Islet precursor cell (in vitro differentiated cells): ENCODE data around the gene LTBP2.

Experiments
- DNase-seq: peaks from one replicate; pipeline ENCODE4 v3.0.0-alpha.2; 2018

Gene LTBP2

DNA sequence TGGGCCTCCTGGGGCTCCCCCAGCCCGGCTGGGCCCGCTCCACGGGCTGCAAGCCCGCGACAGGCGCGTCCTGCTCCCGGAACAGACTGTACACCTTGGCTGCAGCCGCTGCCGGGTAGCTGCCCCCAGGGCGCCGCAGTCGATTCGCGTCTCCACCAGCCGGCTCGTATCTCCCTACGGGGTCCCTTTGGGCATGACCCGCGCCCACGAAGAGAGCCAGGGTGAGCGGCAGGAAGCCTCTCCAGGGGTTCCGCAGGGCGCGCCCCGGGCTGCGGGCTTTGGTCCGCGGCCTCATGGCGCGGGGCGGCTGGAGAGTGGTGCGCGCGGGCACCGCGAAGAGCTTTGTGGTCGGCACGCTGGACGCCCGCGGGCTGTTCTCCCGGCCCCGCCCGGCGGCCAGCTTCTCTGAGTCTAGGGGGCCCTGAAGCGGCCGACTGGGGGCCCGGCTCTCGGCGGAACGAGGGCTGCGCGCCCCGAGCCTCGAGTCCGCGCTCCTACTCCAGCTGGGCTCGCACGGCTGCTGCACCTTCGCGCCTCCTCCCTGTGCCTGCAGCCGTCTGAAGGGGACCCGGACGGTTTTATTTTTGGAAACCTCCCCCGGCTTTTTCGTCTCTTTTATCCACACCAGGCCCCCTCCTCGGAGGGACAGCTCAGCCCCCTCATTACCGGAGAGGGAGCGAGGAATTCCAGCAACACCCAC, at the start of gene LTBP2:
TSS of gene LTBP2 (minus strand) at position 588 of the 700 bp plus-strand sequence. CDS start at position 295, 293 bp downstream.
- DNase-seq: peak; percentile 66

DNA sequence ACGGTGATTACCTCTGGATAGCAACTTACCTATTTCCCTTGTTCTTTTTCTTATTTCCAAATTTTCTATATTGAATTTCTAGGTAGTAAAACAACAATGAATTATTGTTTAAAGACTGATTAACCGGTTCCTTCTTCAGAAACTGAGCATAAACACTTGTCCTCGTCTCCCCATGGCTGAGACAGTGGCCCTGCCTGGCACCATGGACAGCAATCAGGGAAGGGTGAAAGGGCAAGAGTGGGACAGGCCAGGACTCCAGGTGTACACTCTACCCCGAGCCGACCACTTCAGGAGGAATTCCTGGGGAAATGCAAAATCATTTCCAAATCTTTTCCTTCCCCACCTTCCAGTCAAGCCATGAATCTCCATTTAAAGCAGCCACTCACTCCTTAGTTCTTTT, 48.8 kb upstream of the LTBP2 start:
- no peak for DNase-seq

DNA sequence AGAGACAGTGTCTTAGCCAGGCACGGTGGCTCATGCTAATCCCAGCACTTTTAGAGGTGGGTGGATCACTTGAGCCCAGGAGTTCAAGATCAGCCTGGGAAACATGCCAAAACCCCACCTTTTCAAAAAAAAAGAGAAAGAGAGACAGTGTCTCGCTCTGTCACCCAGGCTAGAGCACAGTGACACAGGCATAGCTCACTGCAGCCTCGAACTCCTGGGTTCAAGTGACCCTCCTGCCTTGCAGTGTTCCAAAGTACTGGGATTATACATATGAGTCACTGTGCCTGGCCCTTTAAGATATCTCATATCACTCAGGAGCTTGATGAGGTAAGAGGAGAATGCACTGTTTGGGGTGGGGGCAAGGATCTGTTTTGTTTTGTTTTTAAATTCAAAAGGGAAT, 48.1 kb upstream of the LTBP2 start:
- DNase-seq: no peak

DNA sequence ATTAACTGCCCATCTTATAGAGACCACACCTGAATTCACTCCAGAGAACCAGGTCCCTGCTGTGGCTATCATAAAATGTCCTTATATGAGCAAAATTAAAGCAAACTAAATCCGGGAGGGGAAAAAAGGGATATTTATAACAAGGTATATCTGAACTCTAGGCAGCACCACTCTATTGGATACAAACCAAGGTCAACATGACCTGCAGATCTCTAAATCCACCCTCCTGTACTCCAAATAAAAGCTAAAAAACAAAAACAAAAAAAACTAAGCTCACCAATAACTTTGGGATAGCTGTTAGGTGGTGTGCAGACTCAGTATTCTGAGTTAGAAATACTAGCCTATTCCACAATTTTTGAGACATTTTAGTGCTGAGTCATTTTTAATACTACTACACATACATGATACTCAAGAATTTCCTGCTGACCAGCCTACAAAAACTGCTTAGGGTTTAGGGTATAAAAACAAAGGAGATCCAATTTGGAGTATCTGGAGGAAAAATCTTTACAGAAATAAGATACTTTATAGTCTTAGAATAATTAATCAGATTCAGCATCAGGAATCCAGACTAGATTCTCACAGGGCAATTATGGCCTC, 46.6 kb upstream of the LTBP2 start:
- DNase-seq: no peak

DNA sequence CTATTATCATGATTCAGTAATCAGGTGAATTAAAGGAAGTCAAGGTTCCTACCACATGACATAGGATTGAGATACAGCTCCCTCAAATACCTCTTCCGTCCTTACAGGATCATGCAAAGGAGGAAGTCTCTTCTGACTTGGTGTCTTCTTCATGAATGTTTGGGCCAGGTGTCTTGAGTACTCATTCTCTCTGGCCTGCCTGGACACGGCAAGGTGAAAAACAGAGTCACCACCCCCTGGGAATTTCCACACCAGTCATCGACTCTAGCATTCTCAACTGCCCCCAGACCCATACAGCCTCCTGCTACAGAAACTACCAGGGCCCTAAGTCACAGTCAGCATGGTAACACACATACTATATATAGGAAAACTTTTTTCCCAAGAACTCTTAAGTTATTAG, 44.9 kb upstream of the LTBP2 start:
- no peak for DNase-seq

DNA sequence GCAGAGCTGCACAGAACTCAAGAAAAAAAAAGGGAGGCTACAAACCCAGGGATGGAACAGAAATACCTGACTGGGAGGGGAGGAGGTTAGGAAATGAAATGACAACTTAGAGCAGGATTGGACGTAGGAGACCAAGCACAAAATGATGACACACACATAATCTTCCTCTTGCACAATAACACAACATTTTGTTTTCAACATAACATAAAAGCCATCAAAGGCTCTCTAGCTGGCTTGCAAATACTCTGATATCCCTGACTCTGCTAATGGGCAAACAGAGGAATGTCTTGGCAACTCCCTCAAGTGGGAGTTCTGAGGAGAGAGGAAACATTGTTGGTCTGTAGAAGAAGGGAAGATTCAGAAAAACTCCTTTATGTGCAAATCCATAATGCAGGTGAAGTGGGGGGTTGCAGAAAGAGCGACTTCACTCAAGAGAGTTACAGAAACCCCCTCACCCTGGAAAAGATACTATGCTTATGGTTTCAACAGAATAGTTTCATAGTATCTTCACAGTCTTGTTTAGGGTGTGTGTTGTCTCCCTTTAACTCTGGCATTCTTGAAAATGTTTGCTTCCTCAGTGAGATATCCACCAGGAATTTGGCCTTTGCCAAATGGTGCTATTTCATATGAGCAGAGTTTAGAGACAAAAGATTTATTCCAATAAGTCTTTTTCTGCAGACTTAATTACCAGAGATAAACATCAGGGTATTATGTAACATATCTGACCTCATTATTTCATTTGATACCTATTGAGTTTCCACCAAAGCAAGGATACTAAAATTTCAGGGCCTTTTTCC, 43.8 kb upstream of the LTBP2 start:
- no peak for DNase-seq

DNA sequence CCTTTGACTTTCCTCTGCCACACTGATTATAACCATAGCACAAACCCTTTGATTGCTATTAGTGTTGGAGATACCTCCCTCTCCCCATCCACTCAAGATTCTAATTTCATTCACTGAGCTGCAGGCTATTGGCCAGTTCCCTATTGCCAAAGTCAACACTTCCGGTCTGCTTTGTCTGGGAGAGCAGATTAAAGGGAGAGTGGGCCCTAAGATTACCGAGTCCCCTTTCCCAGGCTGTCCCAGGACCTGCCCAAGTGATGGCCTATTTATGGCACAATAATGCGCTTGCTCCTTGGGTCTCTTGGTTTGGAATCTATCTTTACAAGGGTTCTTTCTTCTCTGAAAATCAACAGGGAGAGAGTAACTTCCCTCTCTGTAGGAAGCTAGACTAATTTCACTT, 42.9 kb upstream of the LTBP2 start:
- DNase-seq: no peak

DNA sequence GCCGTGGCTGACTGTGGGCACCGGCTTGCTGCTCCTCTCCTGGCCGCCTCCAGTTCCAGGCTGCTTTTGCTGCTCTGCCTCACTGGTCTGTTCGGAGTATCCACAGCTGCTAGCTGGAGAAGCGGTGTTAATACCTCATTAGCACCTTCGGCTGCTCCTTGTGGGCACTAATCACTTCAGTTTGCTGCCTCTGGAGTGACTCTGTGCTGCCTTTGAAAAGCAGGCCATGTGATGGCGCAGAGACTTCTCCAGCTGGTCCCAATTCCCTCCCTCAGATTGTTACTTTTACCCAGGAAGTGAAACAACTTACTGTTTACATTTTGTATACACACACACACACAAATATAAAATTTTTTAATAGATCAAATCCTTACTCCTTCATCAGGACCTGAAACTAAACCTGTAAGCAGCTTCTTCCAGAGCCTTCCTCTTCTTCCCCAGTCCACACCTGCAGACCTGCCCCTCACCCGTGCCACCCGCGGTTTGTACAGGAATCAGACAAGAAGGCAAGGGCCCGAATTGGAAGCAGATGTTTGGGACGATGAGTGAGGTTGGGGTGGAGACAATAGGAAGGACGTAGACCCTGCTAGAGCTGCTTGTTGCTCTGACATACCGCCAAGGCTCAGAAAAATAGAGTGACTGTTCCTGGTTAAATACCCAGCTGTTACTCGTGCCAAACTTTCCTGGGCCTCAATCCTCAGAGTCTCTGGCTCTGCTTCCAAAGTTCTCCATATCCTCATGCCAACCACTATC, 41.5 kb upstream of the LTBP2 start:
- no peak for DNase-seq

DNA sequence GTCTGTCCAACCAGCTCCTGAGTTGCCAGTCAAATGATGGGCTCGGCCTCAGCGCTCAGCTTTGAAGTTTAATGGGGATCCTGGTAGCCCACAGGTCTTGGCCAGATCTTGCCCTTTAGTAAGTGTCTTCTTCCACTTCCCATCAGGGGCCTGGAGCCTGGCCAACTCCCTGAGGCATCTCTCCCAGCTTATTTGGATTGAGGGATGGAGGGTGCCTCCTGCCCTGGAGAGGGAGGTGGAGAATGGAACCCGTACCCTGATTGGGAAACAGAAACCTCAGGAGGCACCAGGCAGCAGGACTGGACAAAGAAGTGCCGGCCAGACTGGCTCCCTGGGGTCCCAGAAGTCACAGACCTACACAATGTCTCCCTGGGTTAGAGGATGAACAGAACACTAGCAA, 40.5 kb upstream of the LTBP2 start:
- DNase-seq: no peak

DNA sequence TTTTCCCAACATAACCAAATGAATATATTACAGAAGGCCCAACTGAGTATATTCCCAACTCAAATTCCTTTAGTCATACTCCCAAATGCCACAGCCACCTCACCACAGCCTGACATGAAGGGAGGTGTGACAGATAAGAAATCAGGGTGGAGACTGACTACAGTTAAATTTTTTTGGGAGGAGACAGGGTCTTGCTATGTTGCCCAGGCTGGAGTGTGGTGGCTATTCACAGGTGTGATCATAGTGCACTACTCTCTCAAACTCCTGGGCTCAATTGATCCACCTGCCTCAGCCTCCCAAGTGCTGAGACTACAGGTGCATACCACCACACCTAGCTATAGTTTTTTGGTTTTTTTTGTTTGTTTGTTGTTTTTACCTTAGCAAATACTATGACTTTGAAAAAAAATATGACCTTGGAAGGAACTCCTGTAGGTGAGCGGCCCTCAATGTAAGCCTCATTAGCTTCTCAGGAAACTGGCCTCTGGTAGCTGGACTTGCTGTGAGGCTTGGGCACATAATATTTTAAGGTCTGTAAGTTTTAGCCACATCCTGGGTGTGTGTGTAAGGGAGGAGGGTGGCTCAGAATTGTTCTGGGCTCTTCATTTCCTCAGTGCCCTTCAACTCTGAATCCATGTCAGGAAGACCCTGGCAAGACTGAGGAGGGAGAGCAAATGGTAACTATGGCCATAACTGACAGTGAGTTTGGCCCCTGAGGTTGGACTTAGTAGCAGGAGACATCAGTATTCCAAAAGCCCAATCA, 39.1 kb upstream of the LTBP2 start:
- no peak for DNase-seq

DNA sequence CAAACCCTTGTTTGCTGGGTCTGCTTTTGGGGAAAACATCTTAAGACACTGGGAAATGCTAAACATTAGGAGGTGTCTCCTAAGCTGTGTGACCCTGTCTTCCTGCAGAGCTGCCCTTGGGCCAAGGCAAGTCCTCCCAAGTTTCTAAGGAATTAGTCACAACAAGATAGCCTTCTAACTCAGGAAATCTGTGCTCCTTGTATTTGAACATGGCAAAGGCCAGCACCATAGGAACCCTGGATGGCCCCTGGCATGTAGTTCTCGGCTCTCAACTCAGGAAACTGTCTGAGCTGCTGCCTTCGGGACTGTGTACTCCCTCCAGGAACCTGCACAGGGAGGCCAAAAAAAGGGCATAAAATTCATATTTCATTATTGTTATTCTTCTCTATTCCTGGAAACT, 37.6 kb upstream of the LTBP2 start:
- DNase-seq: peak; percentile 62

DNA sequence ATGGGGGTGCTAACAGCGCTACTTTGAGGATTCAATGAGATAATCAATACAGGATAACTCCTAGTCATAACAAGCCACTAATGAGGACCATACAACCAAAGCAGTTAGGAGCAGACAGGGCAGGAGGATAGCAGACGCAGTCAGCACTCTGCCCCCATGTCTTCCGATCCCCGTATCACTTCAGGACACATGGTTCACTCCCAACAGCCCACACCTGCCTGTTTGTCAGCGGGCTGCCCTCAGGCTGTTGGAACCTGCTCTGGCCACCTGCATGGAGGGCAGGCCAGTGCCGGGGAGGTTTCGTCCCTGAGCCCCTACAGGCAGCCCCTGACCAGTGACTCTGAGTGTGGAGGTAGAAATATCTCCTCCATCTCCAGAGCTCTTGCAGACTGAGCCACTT, 37.1 kb upstream of the LTBP2 start:
- DNase-seq: peak; percentile 84

DNA sequence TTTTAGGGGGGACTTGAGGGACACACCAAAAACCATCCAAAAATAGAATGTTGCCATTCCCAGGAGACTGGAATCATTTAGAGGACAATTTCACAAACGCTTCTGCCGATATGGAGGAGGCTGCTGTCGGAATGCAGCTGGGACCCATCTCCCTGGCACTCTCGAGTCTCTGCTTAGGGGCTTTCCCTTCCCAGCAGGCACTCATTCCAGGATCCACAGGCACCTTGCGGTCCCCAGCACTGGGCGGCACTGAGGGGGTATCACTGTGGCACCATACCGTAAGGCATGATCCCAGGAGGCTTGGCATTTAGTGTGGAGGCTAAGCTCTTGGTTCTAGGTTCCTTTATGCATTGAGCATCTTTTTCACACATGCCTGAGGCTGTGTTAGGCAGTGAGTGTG, 36.6 kb upstream of the LTBP2 start:
- DNase-seq: peak; percentile 42

DNA sequence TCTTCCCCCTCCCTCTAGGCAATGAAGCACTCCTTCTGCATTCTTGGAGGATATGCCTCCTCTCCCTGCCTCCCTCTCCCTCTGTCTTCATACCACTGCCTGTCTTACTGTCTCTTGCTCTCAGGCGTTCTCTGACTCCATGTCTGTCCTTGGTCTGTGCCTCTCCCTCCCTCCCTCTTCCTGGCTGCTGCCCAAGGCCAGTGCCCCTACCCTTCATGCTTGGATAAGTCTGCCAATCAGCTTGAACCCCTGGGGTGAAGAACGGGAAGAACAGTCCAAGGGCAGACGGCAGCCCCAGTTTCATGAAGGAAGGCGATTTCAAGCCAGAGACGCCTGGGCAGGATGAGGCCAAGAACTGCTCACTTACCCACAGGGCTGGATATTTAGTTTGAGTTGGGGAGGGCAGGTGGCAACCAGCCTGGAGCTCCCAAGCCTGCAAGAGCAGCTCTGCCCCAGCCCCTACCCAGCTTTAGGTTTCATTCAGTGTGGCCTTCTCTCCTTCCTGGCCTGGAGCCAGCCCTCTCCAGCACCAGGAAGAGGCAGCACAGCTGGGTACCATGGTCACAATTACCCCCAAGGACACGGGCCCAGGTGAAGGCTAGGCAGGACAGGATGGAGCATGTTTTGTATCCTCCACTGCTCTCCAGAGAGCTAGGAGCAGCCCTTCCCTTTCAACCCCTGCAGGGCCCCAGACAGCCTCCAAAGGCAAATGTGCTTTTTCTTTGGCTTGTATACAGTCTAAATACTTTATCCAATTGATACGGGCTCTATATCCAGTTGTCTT, 35.8 kb upstream of the LTBP2 start:
- DNase-seq: peak; percentile 53

DNA sequence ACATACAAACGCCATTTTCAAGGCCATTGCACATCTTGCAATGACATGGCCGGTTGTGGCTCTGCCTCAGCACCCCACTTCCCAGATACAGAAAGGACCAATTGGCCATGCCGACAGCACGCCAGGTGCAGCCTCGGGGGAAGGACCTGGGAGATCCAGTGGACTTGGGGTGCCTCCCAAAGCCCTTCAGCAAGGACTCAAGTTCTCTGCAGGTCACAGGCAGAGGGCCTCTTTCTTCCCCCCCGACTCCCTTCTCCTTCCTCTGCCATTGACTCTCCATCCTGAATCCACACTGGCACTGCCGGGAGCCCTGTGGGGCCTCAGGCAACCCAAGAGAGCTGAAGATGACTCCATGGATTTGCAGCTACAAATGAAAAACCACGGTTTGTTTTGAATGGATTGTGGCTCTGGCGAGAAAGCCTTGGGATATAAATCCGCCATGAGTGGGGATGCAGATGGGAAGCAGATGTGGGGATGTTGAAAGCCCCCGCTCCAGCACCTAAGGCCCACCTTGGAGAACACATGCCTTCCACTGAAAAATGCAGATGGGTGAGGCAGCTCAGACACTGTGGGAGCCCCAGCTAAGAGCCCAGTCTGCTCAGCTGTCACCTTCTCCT, 35.1 kb upstream of the LTBP2 start:
- DNase-seq: peak; percentile 49

DNA sequence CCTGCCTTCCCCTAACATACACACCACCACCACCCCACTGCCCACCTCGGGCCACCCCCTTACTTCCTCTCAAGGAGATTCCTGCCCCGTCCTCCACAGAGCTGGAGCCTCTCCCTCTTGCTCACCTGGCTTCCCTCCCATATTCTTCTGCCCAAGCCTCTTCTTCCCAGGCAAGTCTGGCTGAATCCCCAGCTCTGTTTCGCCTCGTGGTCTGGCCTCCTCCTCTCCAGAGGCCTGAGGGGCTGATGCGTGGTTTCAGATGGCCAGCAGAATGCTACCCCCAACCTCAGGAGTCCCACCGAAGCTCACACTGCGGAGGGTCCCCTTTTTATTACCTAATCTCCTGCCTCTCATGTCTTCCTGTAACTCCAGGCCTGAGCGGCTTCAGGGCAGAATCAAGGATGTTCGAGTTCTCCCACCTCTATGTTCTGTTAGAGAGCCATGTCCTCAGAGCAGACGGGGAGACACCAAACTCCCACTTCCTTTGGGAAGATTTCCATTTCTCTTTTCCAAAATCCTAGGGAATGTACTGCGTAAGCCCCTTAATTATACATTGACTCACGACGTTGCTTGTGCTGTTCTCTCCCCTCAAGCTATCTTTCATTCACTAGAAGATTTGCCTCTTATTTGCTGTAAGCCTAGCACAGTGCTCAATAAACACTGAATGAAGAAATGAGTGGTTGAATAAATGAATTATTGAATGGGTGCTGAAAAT, 33.9 kb upstream of the LTBP2 start:
- peak; percentile 69 for DNase-seq

DNA sequence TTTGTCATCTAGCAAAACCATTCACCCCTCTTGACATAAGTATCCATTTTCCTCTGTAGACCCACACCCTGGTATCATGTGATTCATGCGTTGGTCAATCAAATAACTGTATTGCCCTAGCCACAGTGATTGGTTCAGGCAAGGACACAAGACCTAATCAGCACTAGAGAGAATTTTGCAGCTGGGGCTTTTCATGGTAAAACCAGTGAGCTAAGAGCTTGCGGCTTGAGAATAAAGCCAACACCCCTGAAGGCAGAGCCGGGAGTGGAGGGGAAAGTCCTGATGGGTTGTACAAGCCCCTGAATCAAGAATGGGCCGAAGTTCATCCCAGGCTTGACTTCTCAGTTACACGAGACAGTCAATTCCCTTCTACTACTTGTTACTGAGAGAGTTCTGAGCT, 33.2 kb upstream of the LTBP2 start:
- DNase-seq: peak; percentile 38

DNA sequence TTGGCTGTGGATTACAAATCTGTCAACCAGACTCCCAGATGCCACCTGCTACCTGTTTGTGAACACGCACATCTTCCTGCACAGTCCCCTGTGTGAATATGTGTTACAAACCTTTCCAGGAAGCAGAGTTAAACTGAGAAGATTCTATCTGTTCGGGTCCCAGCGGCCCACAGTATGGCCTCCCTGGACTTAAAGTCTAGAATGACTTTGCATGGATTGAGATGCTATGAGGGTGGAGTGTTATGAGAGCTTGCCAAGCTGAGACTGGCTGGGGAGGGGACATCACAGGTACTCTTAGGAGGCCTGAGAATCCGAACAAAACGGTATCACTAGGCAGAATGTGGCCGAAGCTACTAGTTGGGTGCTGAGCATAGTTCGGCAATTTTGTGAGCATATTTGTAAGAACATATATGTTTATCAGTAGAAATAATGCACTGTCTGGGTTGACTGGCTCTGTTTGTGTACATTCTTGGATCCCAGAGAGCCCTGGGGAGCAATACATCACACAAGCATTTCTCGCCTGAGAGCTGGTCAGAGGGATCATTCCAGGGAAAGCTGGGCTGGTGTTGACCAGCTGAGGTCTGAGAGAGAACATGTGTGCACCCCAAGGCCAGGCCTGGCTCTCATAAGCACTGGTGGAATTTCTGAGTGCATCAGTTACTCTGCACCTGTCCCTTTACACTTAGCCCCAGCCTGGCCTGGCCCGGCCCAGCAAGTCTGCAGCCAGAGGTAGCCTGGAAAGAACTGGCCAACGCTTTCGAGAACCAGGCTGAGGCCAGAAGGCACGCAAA, 29.8 kb upstream of the LTBP2 start:
- DNase-seq: peak; percentile 46

DNA sequence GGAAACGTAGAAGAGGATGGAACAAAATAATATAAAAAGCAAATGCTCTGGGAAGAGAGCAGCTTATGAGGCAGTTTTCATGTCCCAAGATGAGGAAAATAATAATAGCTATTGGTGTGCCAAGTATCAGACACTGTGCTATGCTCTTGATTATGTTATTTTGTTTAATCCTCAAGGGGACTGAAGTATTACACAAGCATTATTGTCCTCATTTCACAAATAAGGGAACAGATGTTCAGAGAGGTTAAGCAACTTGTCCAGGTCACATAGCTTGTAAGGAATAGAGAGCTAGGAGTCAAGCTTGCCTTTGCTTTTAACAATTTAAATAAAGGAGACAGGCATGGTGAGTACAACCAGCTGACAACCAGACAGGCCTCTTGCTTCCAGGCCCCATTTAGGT, 26.9 kb upstream of the LTBP2 start:
- DNase-seq: no peak

DNA sequence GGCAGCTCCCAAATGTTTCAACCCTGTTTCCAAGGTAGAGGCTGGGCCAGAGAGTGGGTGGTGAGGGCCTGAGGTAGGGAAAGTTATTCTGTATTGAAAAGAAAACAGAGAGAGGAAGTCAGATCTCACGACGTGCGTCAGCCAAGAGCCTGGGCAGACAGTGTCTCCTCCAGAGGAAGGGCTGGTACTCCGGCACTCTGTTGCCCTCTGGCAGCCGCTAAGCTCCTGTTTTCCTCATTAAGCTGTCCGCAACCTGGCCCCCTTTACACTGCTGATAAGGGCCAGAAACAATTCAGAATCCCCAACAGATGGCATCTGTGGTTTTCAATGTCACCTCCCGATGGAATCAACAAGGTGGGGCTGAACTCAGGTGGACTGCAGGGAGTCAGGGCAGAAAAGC, 26.0 kb upstream of the LTBP2 start:
- no peak for DNase-seq
